GM19463 (cell line): ENCODE results near the gene RBM20.
"Not testable (repeated sequence)": the region's sequence is repeated elsewhere in the genome, so short reads cannot be mapped to it uniquely, and the experiment has no call there.

ENCODE experiments used
- ATAC-seq: cut with Tn5 transposase; IDR thresholded peaks from one replicate; pipeline ENCODE4 v1.9.1; 2021; ENCODE audit warnings: mild to moderate bottlenecking, moderate library complexity; ENCODE audit not compliant: unreplicated experiment

Gene RBM20

GRCh38 chr10:110700947-110701616 is 56.9 kb downstream of the RBM20 start:
- ATAC-seq, result no peak

DNA sequence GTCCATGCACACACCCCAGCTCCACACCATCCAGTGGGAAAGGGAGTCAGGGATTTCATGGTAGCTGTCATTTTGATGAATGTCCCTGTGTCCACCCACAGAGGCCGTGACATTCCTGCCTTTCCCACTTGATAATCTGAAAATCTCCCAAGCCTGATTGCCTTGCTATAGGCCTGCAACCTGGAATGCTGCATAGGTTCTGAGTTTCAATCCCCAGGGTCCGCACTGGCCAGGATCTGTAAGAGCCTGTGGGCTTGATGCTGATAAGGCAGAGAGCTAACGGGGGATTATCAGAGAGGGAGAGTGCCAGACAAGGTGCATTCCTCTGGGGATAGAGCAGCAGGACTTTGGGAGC is 57.5 kb downstream of the RBM20 start:
- ATAC-seq, result no peak

GRCh38 chr10:110704070-110704469 is 59.9 kb downstream of the RBM20 start:
- ATAC-seq, result no peak

GRCh38 chr10:110704906-110705476 is 60.9 kb downstream of the RBM20 start:
- no peak for ATAC-seq

DNA sequence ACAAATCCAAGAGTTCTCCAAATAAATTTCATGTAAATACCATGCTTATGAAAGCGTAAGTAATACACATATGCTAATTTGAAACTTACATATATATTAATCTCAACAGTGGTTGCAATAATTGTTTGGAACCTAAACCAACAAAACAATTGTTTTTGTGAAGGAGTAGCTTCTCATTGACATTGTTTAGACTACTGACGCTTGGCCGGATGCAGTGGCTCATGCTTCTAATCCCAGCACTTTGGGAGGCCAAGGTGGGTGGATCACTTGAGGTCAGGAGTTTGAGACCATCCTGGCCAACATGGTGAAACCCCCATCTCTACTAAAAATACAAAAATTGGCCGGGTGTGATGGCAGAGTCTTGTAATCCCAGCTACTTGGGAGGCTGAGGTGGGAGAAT is 61.5 kb downstream of the RBM20 start:
- not testable (repeated sequence) for ATAC-seq

DNA sequence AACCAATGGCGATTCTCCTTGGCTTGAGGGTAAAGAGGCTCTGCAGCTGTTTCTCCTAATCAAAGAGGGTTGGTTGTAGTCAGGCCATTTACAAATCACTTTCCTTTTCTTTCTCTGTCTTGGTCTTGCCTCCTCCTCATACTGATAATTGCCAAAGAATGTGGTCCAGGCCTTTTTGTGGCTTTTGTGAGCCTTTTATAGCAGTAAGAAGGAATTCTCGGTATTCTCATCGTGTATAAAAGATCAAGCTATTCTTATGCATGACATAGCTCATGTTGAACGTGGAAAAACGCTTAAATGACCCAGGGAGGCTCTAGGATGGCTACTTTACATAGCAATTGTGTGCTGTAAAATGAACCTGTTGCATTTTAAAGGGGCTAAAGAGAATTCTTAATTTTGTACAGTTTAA is 62.6 kb downstream of the RBM20 start:
- ATAC-seq, result no peak

DNA sequence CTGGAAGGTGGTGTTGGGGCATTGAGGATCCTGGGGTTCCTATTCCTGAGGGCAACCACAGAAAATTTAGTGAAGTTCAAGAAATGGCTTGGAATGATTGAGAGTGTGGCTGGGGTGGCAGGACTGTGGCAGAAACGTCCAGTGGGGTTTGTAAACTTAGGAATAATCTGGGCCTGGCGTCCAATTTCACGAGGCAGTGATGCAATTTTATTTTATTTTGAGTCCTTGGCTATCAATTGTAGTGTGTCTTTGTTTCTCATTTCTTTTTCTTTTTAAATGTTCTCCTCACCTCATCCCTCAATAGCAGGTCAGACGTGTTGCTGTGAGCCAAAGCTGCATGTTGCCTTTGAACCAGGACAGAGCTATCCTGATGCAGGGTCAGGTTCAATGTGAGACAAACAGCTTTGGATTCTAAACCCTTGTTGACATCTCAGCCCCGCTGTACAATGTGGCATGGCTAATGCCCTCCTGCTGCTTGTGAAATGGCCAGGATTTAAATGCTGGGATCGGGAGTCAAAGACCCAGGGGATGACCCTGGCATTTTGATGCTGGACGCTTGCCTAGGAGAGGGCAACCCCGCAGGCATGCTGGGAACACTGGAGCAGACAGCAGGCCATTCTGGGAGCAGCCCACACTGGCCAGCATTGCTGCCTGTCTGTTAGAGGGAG is 64.8 kb downstream of the RBM20 start:
- ATAC-seq, result no peak

GRCh38 chr10:110709444-110709828 is 65.3 kb downstream of the RBM20 start:
- ATAC-seq, result no peak

- ATAC-seq, result no peak
These were observed 65.9 kb downstream of the RBM20 start for GRCh38 chr10:110709964-110710587.

DNA sequence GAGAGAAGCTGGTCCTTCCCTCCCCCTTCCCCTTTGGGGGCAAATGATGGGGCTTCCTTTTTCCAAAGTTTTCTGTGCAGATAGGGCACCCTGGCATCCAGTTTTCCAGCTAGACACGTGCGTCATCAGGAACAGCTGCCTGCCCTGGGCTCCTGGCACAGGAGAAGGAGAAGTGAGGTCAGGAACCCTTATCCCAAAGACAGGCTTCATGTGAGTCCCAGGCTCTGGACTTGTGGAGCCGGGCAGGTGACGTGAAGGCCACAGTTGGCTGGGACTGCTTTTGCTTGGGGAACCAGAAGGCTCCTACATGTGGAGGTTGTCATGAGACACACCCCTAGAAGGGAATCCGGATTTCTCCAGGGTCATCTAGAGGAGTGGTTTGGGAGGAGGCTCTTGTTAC is 66.5 kb downstream of the RBM20 start:
- ATAC-seq, result no peak

GRCh38 chr10:110711382-110711781 is 67.2 kb downstream of the RBM20 start:
- ATAC-seq, result no peak

DNA sequence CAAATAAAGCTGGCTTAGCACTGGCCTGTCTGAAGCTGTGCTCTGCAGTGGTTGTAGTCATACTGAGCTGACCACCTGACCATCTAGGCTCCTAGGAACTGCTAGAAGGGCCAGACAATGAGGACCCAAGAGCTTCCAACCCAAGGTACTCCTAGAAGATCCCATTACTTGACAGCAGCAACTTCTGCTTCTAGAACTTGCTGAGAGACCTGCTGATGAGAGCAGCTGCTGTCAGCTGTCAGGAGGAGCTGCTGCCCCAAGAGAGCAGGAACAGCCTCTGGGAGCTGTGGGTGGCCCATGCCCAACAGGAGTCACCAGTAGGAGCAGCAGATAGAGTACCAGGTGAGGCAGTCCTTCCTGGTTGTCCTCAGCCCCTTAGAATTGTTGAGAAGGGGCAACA is 70.2 kb downstream of the RBM20 start:
- no peak for ATAC-seq

DNA sequence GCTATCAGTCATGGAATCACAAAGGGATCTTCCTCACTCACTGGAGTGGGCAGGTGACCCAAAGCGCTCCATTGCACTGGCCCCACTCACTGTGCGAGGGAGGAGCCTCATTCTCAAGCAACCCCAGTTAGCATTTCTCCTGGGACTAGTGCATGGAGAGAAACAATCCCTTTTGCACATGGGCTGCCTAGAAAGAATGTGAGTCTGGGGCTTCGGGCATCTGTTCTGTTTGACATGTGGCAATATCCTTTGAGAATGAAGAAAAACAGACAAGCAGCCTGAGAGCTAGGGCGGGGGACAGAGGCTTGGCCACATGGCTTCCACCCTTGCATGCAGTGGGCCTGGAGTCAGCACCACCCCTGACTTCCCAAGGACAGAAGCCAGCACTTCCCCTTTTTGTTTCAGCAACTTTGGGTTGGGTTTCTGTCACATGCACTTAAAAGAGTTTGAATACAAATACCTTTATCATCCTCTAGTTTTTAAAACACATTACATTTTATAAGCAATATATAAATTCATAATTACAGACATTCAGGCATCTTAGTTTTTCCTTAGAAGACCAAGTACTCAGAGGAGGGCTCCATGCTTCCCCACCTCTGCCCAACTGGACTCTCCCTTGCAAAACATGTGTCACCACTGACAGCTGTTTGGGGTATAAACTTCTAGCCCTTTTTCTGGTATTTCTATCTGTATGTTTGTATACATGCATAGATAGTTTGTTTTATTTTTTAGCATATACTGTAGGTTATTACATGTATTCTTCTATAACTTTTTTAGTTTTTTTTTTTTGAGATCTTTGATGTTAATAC is 73.8 kb downstream of the RBM20 start:
- ATAC-seq, result no peak

DNA sequence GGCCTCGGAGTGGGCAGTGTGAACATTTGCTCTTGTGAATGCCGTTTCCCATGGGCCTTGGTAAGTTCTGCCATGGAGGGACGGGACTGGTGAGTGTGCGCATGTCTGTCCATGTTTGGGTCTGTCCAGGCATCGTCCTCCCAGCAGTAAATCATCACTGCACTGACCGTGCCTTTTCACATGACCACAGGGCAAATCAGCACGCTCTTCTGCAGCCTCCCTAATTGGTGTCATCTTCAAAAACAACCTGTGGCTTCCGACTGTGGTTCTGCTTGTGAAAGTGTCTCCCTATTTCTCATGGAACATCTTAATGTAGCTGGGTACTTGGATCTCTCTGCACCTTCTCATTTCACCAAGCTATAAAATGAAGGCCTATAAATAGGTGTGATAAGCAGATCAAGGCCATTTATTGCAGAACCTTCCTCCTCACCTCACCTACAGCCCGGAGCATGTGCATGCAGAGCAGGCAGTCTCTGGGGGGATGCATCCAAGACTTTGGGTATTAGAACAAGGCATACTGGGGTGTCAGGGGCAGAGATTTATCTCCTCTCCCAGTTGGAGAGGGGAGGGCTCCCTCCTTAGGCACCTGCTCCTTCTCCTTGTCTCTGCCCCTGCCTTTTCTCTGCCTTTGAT is 77.4 kb downstream of the RBM20 start:
- no peak for ATAC-seq

- ATAC-seq, result no peak
These were observed 79.2 kb downstream of the RBM20 start for GRCh38 chr10:110723224-110723891.

DNA sequence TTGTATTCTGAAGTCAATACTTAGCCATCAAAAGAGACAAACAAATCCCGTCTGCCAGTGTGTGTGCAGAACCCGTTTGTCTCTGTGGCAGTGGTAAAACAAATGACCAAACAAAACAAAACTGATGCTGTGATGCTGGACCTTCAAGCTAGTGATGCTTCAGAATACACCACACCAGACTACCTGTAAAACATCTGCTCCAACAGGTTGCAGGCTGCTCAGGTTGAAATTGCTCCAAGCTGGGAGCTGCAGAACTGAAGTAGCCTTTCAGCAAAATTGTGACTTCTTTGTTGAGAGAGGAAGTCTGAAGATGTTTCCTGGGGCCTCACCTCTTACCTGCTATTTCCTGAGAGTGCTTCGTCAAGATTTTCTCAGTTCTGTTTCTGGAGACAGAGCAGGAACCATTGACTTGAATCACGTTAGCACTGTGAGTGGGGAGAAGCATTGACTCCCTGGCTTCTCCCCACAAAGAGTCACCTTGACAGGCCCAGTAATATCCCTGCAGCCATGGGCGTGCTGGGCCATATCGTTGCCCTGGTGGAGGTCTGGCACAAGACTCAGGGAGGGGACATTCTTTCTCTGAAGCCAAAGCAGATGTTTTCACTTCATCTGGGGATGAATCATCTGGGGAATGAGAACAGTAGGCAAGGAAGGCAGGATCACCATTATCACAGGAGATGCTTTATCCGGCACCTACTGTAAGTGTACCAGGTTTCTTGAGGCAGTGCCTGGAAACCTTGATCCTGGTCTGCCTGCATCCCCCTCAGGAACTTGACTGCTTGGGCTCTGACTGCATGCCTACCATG is 80.2 kb downstream of the RBM20 start:
- ATAC-seq, result peak; percentile 52

GRCh38 chr10:110724937-110725336 is 80.8 kb downstream of the RBM20 start:
- ATAC-seq, result no peak

GRCh38 chr10:110725801-110726630 is 81.9 kb downstream of the RBM20 start:
- ATAC-seq, result no peak

DNA sequence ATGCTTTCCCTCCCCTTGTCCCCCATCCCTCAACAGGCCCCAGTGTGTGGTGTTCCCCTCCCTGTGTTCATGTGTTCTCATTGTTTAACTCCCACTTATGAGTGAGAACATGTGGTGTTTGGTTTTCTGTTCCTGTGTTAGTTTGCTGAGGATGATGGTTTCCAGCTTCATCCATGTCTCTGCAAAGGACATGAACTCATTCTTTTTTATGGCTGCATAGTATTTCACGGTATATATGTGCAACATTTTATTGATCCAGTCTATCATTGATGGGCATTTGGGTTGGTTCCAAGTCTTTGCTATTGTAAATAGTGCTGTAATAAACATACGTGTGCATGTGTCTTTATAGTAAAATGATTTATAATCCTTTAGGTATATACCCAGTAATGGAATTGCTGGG is 83.6 kb downstream of the RBM20 start:
- ATAC-seq, result not testable (repeated sequence)
